NCI-H460 (cell line): Measurements from ENCODE around the gene DRC1. TPM values are rescaled to one million over a fixed set of nuclear protein-coding genes. Genes with fewer than 3 reads are reported as not detected.

Source experiments
- DNase-seq: peaks from one replicate; pipeline ENCODE4 v3.0.0-alpha.2; 2016; ENCODE audit warnings: low read depth; ENCODE audit errors: extremely low read depth
- total RNA-seq: library from RNA; depleted of rRNA; stranded (reverse); fragments of >200 nt; shearing (Covaris generic); gene quantifications from 2 replicates; pipeline ENCODE4 v1.2.3, GENCODE V29; 2014; rRNA removed

Gene DRC1
- total RNA-seq, 1 experiment from 2014 or later, result not detected

- no peak for DNase-seq
Measured at GRCh38 chr2:26488463-26489212, 86.9 kb downstream of the DRC1 start.

GRCh38 chr2:26489213-26489850 lies 87.6 kb downstream of the DRC1 start:
- DNase-seq, result no peak

- DNase-seq, result no peak
Measured at GRCh38 chr2:26491563-26492167, 89.9 kb downstream of the DRC1 start.

GRCh38 chr2:26492749-26493515 lies 91.2 kb downstream of the DRC1 start:
- no peak for DNase-seq

GRCh38 chr2:26493566-26493965 lies 91.8 kb downstream of the DRC1 start:
- no peak for DNase-seq

GRCh38 chr2:26494199-26494598 lies 92.5 kb downstream of the DRC1 start:
- DNase-seq, result no peak

- DNase-seq, result no peak
Measured at GRCh38 chr2:26494891-26495290, 93.2 kb downstream of the DRC1 start.

GRCh38 chr2:26495705-26496297 lies 94.1 kb downstream of the DRC1 start:
- no peak for DNase-seq

- no peak for DNase-seq
Measured at GRCh38 chr2:26500406-26500805, 98.7 kb downstream of the DRC1 start.

GRCh38 chr2:26503231-26503880 lies 101.6 kb downstream of the DRC1 start:
- DNase-seq, result peak; percentile 86

- no peak for DNase-seq
Measured at GRCh38 chr2:26504002-26504401, 102.3 kb downstream of the DRC1 start.

- DNase-seq, result no peak
Measured at GRCh38 chr2:26506279-26506678, 104.6 kb downstream of the DRC1 start.

Other genes with a start within 250 kb of the DRC1 start
- 5.5 and 5.7 TPM in 2 replicates for gene GAREM2, start 228.8 kb upstream of the DRC1 start, total RNA-seq
- gene HADHA, start 157.3 kb upstream of the DRC1 start, total RNA-seq, result 142 and 160 TPM in 2 replicates
- 113 and 120 TPM in 2 replicates for gene HADHB, start 157.0 kb upstream of the DRC1 start, total RNA-seq
- 88.7 and 99.2 TPM in 2 replicates for gene SELENOI, start 55.8 kb upstream of the DRC1 start, total RNA-seq
- not detected in 2 replicates for gene ADGRF3, start 55.1 kb upstream of the DRC1 start, total RNA-seq
- not detected in 2 replicates for gene OTOF, start 76.2 kb downstream of the DRC1 start, total RNA-seq
- not detected in 2 replicates for gene CIB4, start 239.4 kb downstream of the DRC1 start, total RNA-seq